ENCODE results near the gene B4GALT6.

GRCh38 chr18:31731628-31732027 lies 47.2 kb upstream of the B4GALT6 start:
- TF ChIP-seq SUZ12 (IDR thresholded peaks at IDR 0.05; ENCODE audit: extremely low read depth, insufficient read depth, insufficient read length) (no peak), ZNF274 (IDR thresholded peaks at IDR 0.05; ENCODE audit: low read depth, low read length) (no peak)
